Globus pallidus (tissue), 1 donor: ENCODE data around the gene MEIS2.

Source experiments
- DNase-seq: peaks from one replicate; pipeline ENCODE4 v3.0.0-alpha.2; 2015; ENCODE audit warnings: low spot score

Gene MEIS2

GRCh38 chr15:37112971-37113670, 12.8 kb upstream of the MEIS2 start:
- no peak for DNase-seq

- no peak for DNase-seq
Observed at GRCh38 chr15:37112171-37112570, 11.8 kb upstream of the MEIS2 start.

- DNase-seq = no peak
Observed at GRCh38 chr15:37111427-37111717, 11.0 kb upstream of the MEIS2 start.

- DNase-seq = no peak
Observed at GRCh38 chr15:37109872-37110572, 9.7 kb upstream of the MEIS2 start.

- no peak for DNase-seq
Observed at GRCh38 chr15:37109168-37109871, 9.0 kb upstream of the MEIS2 start.

GRCh38 chr15:37108381-37109167, 8.2 kb upstream of the MEIS2 start:
- no peak for DNase-seq

- no peak for DNase-seq
Observed at GRCh38 chr15:37107744-37108380, 7.5 kb upstream of the MEIS2 start.

- no peak for DNase-seq
Observed at GRCh38 chr15:37107071-37107743, 6.9 kb upstream of the MEIS2 start.

GRCh38 chr15:37106490-37107001, 6.2 kb upstream of the MEIS2 start:
- peak; percentile 65 for DNase-seq

GRCh38 chr15:37105889-37106288, 5.5 kb upstream of the MEIS2 start:
- DNase-seq = no peak

- no peak for DNase-seq
Observed at GRCh38 chr15:37105029-37105428, 4.7 kb upstream of the MEIS2 start.

- DNase-seq = no peak
Observed at GRCh38 chr15:37104424-37104981, 4.2 kb upstream of the MEIS2 start.

- no peak for DNase-seq
Observed at GRCh38 chr15:37103475-37104423, 3.4 kb upstream of the MEIS2 start.

- DNase-seq = no peak
Observed at GRCh38 chr15:37103163-37103435, 2.8 kb upstream of the MEIS2 start.

- no peak for DNase-seq
Observed at GRCh38 chr15:37102305-37103162, 2.2 kb upstream of the MEIS2 start.

- DNase-seq = no peak
Observed at GRCh38 chr15:37101980-37102304, 1.6 kb upstream of the MEIS2 start.

- DNase-seq = no peak
Observed at GRCh38 chr15:37100966-37101215, 542 bp upstream of the MEIS2 start.

- peak; percentile 47 for DNase-seq
Observed at GRCh38 chr15:37099319-37100108, 835 bp downstream of the MEIS2 start.
